Common myeloid progenitor, CD34-positive (primary cell): Measurements from ENCODE around the gene GNAS-AS1.

ENCODE experiments used
- CTCF ChIA-PET: fragments of 350-600 bp; sonication (Branson Sonifier 250); formaldehyde crosslinking; loops from one replicate; lab custom pipeline; 2021; ENCODE audit warnings: antibody characterized with exemption; lab: Charles Lee
- POLR2A ChIA-PET: fragments of 350-600 bp; sonication (Branson Sonifier 250); formaldehyde crosslinking; loops from one replicate; lab custom pipeline; 2021; ENCODE audit warnings: antibody characterized with exemption; lab: Charles Lee
- DNase-seq, 3 donors: peaks; one replicate each; pipeline versions ENCODE4 v3.0.0 to v3.0.0-alpha.2; 2013
- H3K27ac ChIP-seq, 2 experiments: 1 replicate in 1 of 2; 2 replicates in 1 of 2; pipeline ENCODE4 v1.7.0; 2013; ENCODE audit warnings: inconsistent platforms in 2 of 2, low read length in 2 of 2, mild to moderate bottlenecking in 2 of 2, low read depth in 1 of 2, moderate library complexity in 1 of 2; ENCODE audit not compliant: severe bottlenecking in 2 of 2, insufficient read depth in 1 of 2, poor library complexity in 1 of 2
- H3K27me3 ChIP-seq, 5 experiments: replicated peaks in 2 of 5; 1 replicate in 3 of 5; 2 replicates in 2 of 5; pipeline versions ENCODE4 v1.6.1 to v1.7.0; 2013; ENCODE audit warnings: low read length in 4 of 5, mild to moderate bottlenecking in 2 of 5, moderate library complexity in 2 of 5, inconsistent platforms in 1 of 5; ENCODE audit not compliant: insufficient read depth in 5 of 5, control insufficient read depth in 4 of 5
- H3K36me3 ChIP-seq, 4 experiments: 1 replicate in 2 of 4; 2 replicates in 2 of 4; pipeline versions ENCODE4 v1.6.1 to v1.7.0; 2013; ENCODE audit warnings: low read length in 3 of 4, control low read depth in 1 of 4, mild to moderate bottlenecking in 1 of 4; ENCODE audit not compliant: control insufficient read depth in 4 of 4, insufficient read depth in 4 of 4
- H3K4me1 ChIP-seq, 4 experiments: 1 replicate in 3 of 4; 2 replicates in 1 of 4; pipeline versions ENCODE4 v1.6.1 to v1.7.1; 2013; ENCODE audit warnings: low read length in 3 of 4, mild to moderate bottlenecking in 3 of 4, control low read depth in 1 of 4, inconsistent platforms in 1 of 4, moderate library complexity in 1 of 4; ENCODE audit not compliant: control insufficient read depth in 4 of 4, insufficient read depth in 4 of 4; ENCODE audit errors: control extremely low read depth in 1 of 4
- H3K4me3 ChIP-seq, 7 experiments: 1 replicate in 4 of 7; 2 replicates in 3 of 7; pipeline versions ENCODE4 v1.5.1 to v1.7.0; 2013; ENCODE audit warnings: mild to moderate bottlenecking in 7 of 7, low read length in 6 of 7, moderate library complexity in 6 of 7, inconsistent platforms in 2 of 7, low read depth in 2 of 7, control low read depth in 1 of 7; ENCODE audit not compliant: insufficient read depth in 4 of 7, control insufficient read depth in 1 of 7; ENCODE audit errors: extremely low read depth in 1 of 7
- H3K9me3 ChIP-seq, 5 experiments: 1 replicate in 4 of 5; 2 replicates in 1 of 5; pipeline versions ENCODE4 v1.6.1 to v1.7.1; 2013; ENCODE audit warnings: low read length in 4 of 5, mild to moderate bottlenecking in 2 of 5, inconsistent platforms in 1 of 5, low read depth in 1 of 5, moderate library complexity in 1 of 5; ENCODE audit not compliant: control insufficient read depth in 4 of 5, insufficient read depth in 2 of 5; ENCODE audit errors: control extremely low read depth in 1 of 5
- WGBS: methylation state at CpG from one replicate; pipeline ENCODE4 v1.1.5; 2013; ENCODE audit not compliant: insufficient coverage; 5-methylcytosine and 5-hydroxymethylcytosine counted together

The GNAS-AS1 gene

GRCh38 chr20:58783511-58784011 is 67.1 kb downstream of the GNAS-AS1 start:
- ChIA-PET CTCF (interaction anchor here (0.6 kb wide), 1 partner anchor 110 kb away, joined by 3 read pairs; no protein-coding TSS in a partner anchor), POLR2A (no interaction called here)
- no peak for DNase-seq
- Histone ChIP-seq H3K27me3 (peaks cover 0 to 35% (median 7%) of the 10 kb centered on the region in 5 experiments), H3K27ac (no peak overlapping the region), H3K36me3 (no peaks in the 10 kb centered on the region), H3K4me1 (no peaks in the 10 kb centered on the region), H3K4me3 (no peak overlapping the region), H3K9me3 (peaks cover 0 to 2% (median 0%) of the 10 kb centered on the region in 5 experiments)
- WGBS: 96% methylated on average over 12 of the region's 12 CpGs

GRCh38 chr20:58781138-58781537 is 69.6 kb downstream of the GNAS-AS1 start:
- no peaks in the 10 kb centered on the region for H3K4me1 ChIP-seq
- 84% methylated on average over 4 of the region's 4 CpGs for WGBS
- no peak overlapping the region for H3K27ac ChIP-seq
- POLR2A ChIA-PET: no interaction called here
- peaks cover 0 to 2% (median 0%) of the 10 kb centered on the region in 5 experiments for H3K9me3 ChIP-seq
- peaks cover 0 to 33% (median 10%) of the 10 kb centered on the region in 5 experiments for H3K27me3 ChIP-seq
- no peak overlapping the region for H3K4me3 ChIP-seq
- DNase-seq: no peak
- CTCF ChIA-PET: no interaction called here
- H3K36me3 ChIP-seq: no peaks in the 10 kb centered on the region

GRCh38 chr20:58778760-58779159 is 71.9 kb downstream of the GNAS-AS1 start:
- Histone ChIP-seq H3K27ac (no peak overlapping the region), H3K36me3 (no peaks in the 10 kb centered on the region), H3K4me3 (no peak overlapping the region), H3K27me3 (peaks cover 0 to 22% (median 14%) of the 10 kb centered on the region in 5 experiments), H3K4me1 (no peaks in the 10 kb centered on the region), H3K9me3 (peaks cover 0 to 2% (median 0%) of the 10 kb centered on the region in 5 experiments)
- CTCF ChIA-PET: interaction anchor here (0.9 kb wide), 1 partner anchor 10 kb away, joined by 3 read pairs; no protein-coding TSS in a partner anchor
- 39% methylated on average over 7 of the region's 9 CpGs for WGBS
- POLR2A ChIA-PET: no interaction called here
- DNase-seq: peak in 1 of 3 donors; percentile 4

GRCh38 chr20:58777657-58778056 is 73.0 kb downstream of the GNAS-AS1 start:
- DNase-seq: no peak
- Histone ChIP-seq H3K27me3 (peaks cover 0 to 18% (median 11%) of the 10 kb centered on the region in 5 experiments), H3K9me3 (peaks cover 0 to 2% (median 0%) of the 10 kb centered on the region in 5 experiments), H3K4me3 (no peak overlapping the region), H3K27ac (no peak overlapping the region), H3K36me3 (no peaks in the 10 kb centered on the region), H3K4me1 (no peaks in the 10 kb centered on the region)
- CTCF ChIA-PET: no interaction called here
- WGBS: 93% methylated on average over 6 of the region's 7 CpGs
- POLR2A ChIA-PET: no interaction called here

- Histone ChIP-seq H3K27me3 (peaks cover 2 to 20% (median 8%) of the 10 kb centered on the region in 5 experiments), H3K36me3 (no peaks in the 10 kb centered on the region), H3K4me3 (no peak overlapping the region), H3K9me3 (peaks cover 0 to 2% (median 0%) of the 10 kb centered on the region in 5 experiments), H3K27ac (no peak overlapping the region), H3K4me1 (no peaks in the 10 kb centered on the region)
- whole genome bisulfite sequencing: 92% methylated on average over 2 of the region's 3 CpGs
- no peak for DNase-seq
- CTCF ChIA-PET: no interaction called here
- POLR2A ChIA-PET: no interaction called here
Measured at GRCh38 chr20:58776109-58776508, 74.6 kb downstream of the GNAS-AS1 start.

GRCh38 chr20:58775371-58775770 is 75.3 kb downstream of the GNAS-AS1 start:
- ChIA-PET POLR2A (no interaction called here), CTCF (no interaction called here)
- H3K27ac ChIP-seq: no peak overlapping the region
- H3K27me3 ChIP-seq: peaks cover 2 to 22% (median 8%) of the 10 kb centered on the region in 5 experiments
- peaks cover 0 to 2% (median 0%) of the 10 kb centered on the region in 5 experiments for H3K9me3 ChIP-seq
- no peak overlapping the region for H3K4me3 ChIP-seq
- no peaks in the 10 kb centered on the region for H3K36me3 ChIP-seq
- DNase-seq: no peak
- 94% methylated on average over 8 of the region's 8 CpGs for WGBS
- H3K4me1 ChIP-seq: no peaks in the 10 kb centered on the region

GRCh38 chr20:58774667-58775263 is 75.9 kb downstream of the GNAS-AS1 start:
- H3K27me3 ChIP-seq: peaks cover 2 to 22% (median 8%) of the 10 kb centered on the region in 5 experiments
- ChIA-PET POLR2A (no interaction called here), CTCF (no interaction called here)
- no peaks in the 10 kb centered on the region for H3K4me1 ChIP-seq
- no peak overlapping the region for H3K4me3 ChIP-seq
- H3K36me3 ChIP-seq: no peaks in the 10 kb centered on the region
- H3K27ac ChIP-seq: no peak overlapping the region
- DNase-seq: no peak
- peaks cover 0 to under 1% (median 0%) of the 10 kb centered on the region in 5 experiments for H3K9me3 ChIP-seq
- no CpG with 5 or more reads among the region's 5 CpGs for WGBS
